ENCODE data around the gene RIT2.

RIT2 gene

DNA sequence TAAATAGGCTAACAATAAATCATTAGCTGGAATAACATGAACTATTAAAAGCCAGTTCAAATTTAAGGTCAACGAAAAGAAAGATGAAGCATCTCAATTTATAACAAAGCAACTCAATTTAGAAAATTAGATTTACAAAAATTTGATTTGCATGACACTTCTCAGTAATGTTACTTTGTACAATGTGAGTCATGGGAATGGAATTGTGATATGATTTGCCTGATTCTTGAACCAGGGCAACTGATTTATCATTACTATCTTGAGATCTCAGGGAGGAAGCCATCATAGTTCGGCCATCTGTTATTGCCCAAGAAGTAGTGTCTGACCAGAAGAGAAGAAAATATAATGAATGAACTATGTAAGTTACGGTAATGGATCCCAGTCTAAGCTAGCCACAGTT lies 193.1 kb downstream of the RIT2 start:
- no peak for DNase-seq

GRCh38 chr18:42921226-42921737 lies 194.2 kb downstream of the RIT2 start:
- no peak for DNase-seq

- DNase-seq, result no peak
Measured at GRCh38 chr18:42920621-42921020, 194.9 kb downstream of the RIT2 start.

DNA sequence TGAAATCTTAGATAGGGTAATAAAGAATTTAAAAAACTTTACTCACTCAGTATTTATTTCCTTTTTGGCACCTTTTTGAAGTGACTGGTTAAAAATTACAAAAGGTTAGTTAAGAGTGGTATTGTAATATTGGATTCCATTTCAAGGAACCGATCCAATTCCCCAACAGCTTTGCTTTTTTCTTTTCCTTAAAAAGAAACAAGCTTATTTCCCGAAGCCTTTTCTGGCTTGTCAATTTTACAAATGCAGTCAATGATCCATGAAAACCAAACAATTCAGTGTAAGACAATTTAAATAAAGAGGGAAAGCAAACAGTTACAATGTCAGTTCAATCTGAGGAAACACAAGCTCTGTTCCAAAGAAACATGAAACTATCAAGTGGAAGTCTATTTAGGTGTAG lies 200.2 kb downstream of the RIT2 start:
- DNase-seq, result no peak

- DNase-seq, result no peak
Measured at GRCh38 chr18:42914476-42914875, 201.0 kb downstream of the RIT2 start.

DNA sequence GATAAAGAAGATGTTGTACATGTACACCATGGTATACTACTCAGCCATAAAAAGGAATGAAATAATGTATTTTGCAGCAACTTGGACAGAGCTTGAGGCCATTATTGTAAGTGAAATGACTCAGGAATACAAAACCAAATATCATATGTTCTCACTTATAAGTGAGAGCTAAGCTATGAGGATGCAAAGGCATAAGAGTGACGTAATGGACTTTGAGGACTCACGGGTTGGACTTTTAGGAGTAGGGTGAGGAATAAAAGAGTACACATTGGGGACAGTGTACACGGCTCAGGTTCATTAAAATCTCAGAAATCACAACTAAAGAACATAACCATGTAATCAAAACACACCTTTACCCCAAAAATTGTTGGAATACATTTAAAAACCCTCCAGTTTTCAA lies 206.4 kb downstream of the RIT2 start:
- DNase-seq, result no peak

GRCh38 chr18:42906761-42907160 lies 208.7 kb downstream of the RIT2 start:
- DNase-seq, result no peak

DNA sequence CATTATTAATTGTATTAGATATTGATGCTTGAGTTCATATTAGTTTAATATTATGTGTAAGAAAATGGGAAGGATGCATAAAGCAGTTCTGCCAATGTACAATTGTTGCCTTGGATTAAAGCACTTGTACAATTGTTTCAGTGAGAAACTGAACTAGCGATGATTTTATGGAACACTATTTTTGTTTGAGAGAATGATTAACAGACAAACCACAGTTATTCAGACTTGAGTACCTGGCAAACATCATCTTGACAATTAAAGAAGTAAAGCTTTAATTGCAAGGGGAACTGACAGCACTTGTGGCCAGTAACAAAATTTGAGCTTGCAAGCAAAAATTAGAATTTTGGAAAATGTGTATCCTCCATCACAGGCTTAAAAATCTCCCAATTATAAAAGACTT lies 214.3 kb downstream of the RIT2 start:
- no peak for DNase-seq

DNA sequence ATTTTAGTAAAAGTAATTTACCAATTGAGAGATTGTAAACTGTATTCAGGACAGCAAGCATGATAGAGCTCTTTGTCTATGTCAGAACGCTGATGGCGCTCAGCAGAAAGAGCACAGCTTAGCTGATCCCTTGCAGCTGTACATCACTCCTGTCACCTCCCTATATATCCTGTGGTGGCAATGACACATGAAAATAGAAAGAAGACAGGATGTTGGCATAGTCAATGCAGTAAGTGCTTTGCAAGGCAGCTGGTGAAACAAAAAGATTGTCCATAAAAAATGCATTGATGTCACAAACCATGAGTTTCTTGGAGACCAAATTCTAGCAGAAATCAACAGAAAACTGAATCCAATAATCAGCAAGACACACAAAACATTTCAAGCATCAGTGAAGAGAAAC lies 221.5 kb downstream of the RIT2 start:
- DNase-seq, result no peak

DNA sequence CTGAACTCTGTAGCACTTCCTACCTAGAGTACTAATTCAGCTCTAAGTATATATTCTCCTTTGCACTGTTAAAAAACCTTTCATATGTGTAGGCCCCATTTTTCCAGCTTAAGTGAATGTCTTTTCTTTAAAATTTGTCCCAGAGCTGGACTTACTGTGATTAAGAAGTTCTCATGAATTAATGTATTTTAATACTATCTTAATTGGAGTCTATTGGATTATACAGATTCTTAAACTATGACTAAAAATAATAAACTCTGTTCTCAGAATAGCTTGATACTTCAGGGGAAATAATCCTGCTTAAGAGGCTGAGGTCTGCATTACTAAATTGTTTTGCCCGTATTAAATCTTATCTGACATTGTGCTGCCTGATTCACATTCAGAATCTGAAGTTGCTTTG lies 223.3 kb downstream of the RIT2 start:
- no peak for DNase-seq

GRCh38 chr18:42891705-42892104 lies 223.8 kb downstream of the RIT2 start:
- no peak for DNase-seq

- DNase-seq, result no peak
Measured at GRCh38 chr18:42883169-42883568, 232.3 kb downstream of the RIT2 start.

GRCh38 chr18:42882122-42882521 lies 233.4 kb downstream of the RIT2 start:
- no peak for DNase-seq

- no peak for DNase-seq
Measured at GRCh38 chr18:42872838-42873237, 242.6 kb downstream of the RIT2 start.

GRCh38 chr18:42864876-42865275 lies 250.6 kb downstream of the RIT2 start:
- no peak for DNase-seq

DNA sequence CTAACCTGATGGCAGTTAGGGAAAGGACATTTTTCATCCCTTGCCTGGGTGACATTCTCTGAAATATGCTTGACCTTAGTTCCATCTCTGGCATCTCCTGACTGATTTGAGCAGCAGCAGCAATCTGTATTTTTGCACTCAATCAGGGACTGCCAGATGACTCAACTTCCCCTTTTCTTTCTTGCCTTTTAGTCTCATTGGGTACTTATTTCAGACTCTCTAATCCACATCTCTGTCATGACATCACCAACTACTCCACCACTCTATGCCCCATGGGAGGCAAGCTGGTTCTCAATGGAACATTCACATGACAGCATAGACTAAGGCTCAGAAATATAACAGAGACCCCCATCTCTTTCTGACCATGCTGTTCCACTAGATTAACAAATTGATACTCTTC lies 254.2 kb downstream of the RIT2 start:
- DNase-seq, result no peak

DNA sequence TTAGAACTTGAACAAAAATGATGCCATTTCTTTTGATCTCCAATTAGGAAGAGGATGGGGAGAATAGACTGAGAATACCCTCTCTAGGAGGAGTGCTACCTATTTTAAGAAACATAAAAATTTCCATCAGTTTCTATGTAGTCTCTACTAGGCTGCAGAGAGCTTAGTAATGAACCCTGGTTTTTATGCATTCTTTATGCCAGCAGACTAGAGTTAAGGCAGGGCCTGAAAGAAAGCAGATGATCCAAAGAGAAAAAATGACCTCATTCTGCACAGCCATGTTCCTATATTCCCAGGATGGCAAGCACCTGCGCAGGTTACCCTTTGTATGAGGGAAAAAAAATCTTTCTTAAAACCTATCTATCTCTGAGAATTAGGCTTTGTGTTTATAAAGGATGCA lies 254.9 kb downstream of the RIT2 start:
- DNase-seq, result no peak

- DNase-seq, result no peak
Measured at GRCh38 chr18:42860011-42860410, 255.5 kb downstream of the RIT2 start.

DNA sequence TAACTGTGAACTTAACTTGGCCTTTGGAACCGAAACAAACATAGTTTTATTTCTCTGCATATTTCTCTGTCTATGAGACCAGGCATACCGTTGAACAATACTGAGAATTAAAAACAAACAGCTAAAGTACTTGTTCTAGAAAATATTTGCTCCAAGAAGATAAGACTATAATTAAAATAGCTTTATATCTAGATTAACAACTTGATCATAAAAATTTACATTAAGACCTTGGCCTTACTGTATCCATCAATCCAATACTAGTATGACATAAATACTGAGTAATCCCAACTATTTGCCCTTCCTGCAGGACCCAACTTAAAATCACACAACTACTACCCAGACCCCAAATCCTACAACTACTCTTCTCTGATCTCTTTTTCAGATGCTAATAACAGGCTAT lies 260.9 kb downstream of the RIT2 start:
- no peak for DNase-seq

- no peak for DNase-seq
Measured at GRCh38 chr18:42850174-42851083, 265.1 kb downstream of the RIT2 start.

- DNase-seq, result no peak
Measured at GRCh38 chr18:42839408-42839807, 276.1 kb downstream of the RIT2 start.

DNA sequence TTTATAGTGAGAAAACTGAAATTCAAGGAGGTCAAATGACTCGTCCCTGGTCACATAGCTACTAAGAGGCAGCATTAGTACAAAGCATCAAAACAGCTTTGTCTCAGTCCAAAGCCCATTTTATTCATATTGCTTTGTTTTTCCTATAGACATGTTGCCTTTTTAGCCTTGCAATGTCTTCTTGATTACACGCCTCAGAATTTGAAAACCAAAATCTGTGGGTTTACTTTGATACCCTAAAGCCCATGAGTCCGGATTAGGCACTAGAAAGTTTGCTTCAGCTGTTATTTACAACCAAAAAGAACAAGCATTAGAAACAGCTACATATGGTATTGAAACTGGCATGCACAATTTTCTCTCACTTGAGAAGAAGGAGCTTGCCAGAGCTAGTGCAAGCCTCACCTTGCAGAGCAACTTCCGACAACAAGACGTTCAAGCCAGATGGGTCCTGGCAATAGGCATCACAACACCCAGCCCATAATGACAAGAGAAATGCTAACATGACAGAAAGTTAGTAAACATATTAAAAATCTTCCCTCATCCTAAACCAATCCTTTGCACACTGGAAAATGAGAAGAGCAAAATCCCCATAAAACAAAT lies 276.8 kb downstream of the RIT2 start:
- DNase-seq, result no peak

DNA sequence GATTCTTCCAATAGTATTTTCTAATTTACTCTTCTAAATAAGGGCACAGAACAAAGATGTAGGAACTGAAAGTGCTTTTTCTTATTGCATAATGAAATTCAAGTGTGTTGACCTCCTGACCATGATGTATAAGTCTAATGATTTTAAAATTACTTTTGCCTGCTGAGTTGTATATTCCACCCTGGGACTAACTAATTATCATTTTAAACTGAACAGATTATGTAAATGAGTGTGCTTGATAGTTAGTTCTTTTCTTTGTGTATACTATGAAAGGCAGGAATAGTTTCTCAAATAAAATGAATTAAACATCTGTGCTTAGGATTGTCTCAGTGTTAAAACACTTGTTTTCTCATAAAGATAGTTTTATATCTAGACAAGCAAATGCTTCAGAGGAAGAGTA lies 284.5 kb downstream of the RIT2 start:
- DNase-seq, result no peak

- DNase-seq, result no peak
Measured at GRCh38 chr18:42828881-42829280, 286.6 kb downstream of the RIT2 start.
